GM19455 (cell line): Measurements from ENCODE around the gene TBC1D8.

Source experiments
- ATAC-seq: cut with Tn5 transposase; IDR thresholded peaks from one replicate; pipeline ENCODE4 v1.9.1; 2021; ENCODE audit not compliant: unreplicated experiment

The TBC1D8 gene

GRCh38 chr2:101135412-101136296 lies 15.5 kb downstream of the TBC1D8 start:
- ATAC-seq, result no peak

- ATAC-seq, result no peak
Observed at GRCh38 chr2:101133492-101134100, 17.6 kb downstream of the TBC1D8 start.

- ATAC-seq, result no peak
Observed at GRCh38 chr2:101132202-101132601, 19.0 kb downstream of the TBC1D8 start.

- ATAC-seq, result no peak
Observed at GRCh38 chr2:101130081-101130480, 21.1 kb downstream of the TBC1D8 start.

GRCh38 chr2:101127319-101128056 lies 23.7 kb downstream of the TBC1D8 start:
- ATAC-seq, result no peak

- ATAC-seq, result no peak
Observed at GRCh38 chr2:101125808-101126207, 25.4 kb downstream of the TBC1D8 start.

GRCh38 chr2:101125374-101125773 lies 25.8 kb downstream of the TBC1D8 start:
- no peak for ATAC-seq

- no peak for ATAC-seq
Observed at GRCh38 chr2:101124643-101125366, 26.4 kb downstream of the TBC1D8 start.

- no peak for ATAC-seq
Observed at GRCh38 chr2:101123795-101124471, 27.2 kb downstream of the TBC1D8 start.

- ATAC-seq, result no peak
Observed at GRCh38 chr2:101121174-101121573, 30.0 kb downstream of the TBC1D8 start.

- ATAC-seq, result no peak
Observed at GRCh38 chr2:101120124-101120996, 30.8 kb downstream of the TBC1D8 start.

GRCh38 chr2:101119431-101119830 lies 31.8 kb downstream of the TBC1D8 start:
- ATAC-seq, result no peak

GRCh38 chr2:101116841-101117552 lies 34.2 kb downstream of the TBC1D8 start:
- ATAC-seq, result no peak

- no peak for ATAC-seq
Observed at GRCh38 chr2:101116348-101116747, 34.8 kb downstream of the TBC1D8 start.

- ATAC-seq, result no peak
Observed at GRCh38 chr2:101115664-101116063, 35.5 kb downstream of the TBC1D8 start.

GRCh38 chr2:101114815-101115214 lies 36.4 kb downstream of the TBC1D8 start:
- ATAC-seq, result no peak

- no peak for ATAC-seq
Observed at GRCh38 chr2:101114268-101114783, 36.9 kb downstream of the TBC1D8 start.

- ATAC-seq, result no peak
Observed at GRCh38 chr2:101113441-101114267, 37.5 kb downstream of the TBC1D8 start.
